Suprapubic skin (tissue), 4 donors: ENCODE measurements around the gene BTN1A1. TPM values are rescaled to one million over a fixed set of nuclear protein-coding genes. Genes with fewer than 3 reads are reported as not detected.

Experiments
- DNase-seq, 2 donors: peaks; one replicate each; pipeline ENCODE4 v3.0.0-alpha.2; 2019; ENCODE audit warnings: low spot score in 2 of 2
- H3K27ac ChIP-seq: fragments of 200-600 bp; sonication (generic); one replicate; pipeline ENCODE4 v1.5.1; 2019
- H3K27me3 ChIP-seq: fragments of 200-600 bp; sonication (generic); one replicate; pipeline ENCODE4 v1.5.1; 2019
- H3K36me3 ChIP-seq: fragments of 200-600 bp; sonication (generic); one replicate; pipeline ENCODE4 v1.5.1; 2019
- H3K4me1 ChIP-seq: fragments of 200-600 bp; sonication (generic); one replicate; pipeline ENCODE4 v1.5.1; 2019
- H3K4me3 ChIP-seq: fragments of 200-600 bp; sonication (generic); one replicate; pipeline ENCODE4 v1.5.1; 2019; ENCODE audit warnings: mild to moderate bottlenecking
- H3K9me3 ChIP-seq: fragments of 200-600 bp; sonication (generic); one replicate; pipeline ENCODE4 v1.5.1; 2019
- CTCF ChIP-seq, 2 donors: fragments of 200-600 bp in 1 of 2; fragments of 450-650 bp in 1 of 2; sonication (generic) in 1 of 2; IDR thresholded peaks; one replicate each; pipeline ENCODE4 v1.5.1; 2016 to 2019; ENCODE audit warnings: antibody characterized with exemption in 2 of 2, mild to moderate bottlenecking in 1 of 2, moderate library complexity in 1 of 2
- EP300 ChIP-seq: sonication (generic); formaldehyde crosslinking; IDR thresholded peaks from one replicate; pipeline ENCODE4 v1.6.1; 2017; ENCODE audit warnings: antibody characterized with exemption
- POLR2A ChIP-seq, 2 donors: fragments of 450-650 bp; IDR thresholded peaks; one replicate each; pipeline ENCODE4 v1.6.1; 2017; ENCODE audit warnings: antibody characterized with exemption in 2 of 2, mild to moderate bottlenecking in 2 of 2, moderate library complexity in 2 of 2
- POLR2AphosphoS5 ChIP-seq, 3 donors: sonication (generic); formaldehyde crosslinking; IDR thresholded peaks; one replicate each; pipeline ENCODE4 v1.6.1; 2017; ENCODE audit warnings: antibody characterized with exemption in 3 of 3
- WGBS: methylation state at CpG from one replicate; pipeline ENCODE4 v1.1.5; 2018; 5-methylcytosine and 5-hydroxymethylcytosine counted together
- total RNA-seq, 4 donors: library from RNA; depleted of rRNA; stranded (reverse); fragments of >200 nt; gene quantifications; one replicate each; pipeline ENCODE4 v1.1.0, GENCODE V29; 2016

Gene BTN1A1
- not detected for total RNA-seq

- WGBS, result 69% methylated on average over 2 of the region's 2 CpGs
- no peaks in the 10 kb centered on the region for H3K9me3 ChIP-seq
- TF ChIP-seq CTCF (IDR thresholded peaks at IDR 0.05) (no peak), POLR2A (IDR thresholded peaks at IDR 0.05) (no peak), POLR2AphosphoS5 (IDR thresholded peaks at IDR 0.05) (no peak), EP300 (no peak)
- H3K36me3 ChIP-seq, result no peaks in the 10 kb centered on the region
- no peak for DNase-seq
- H3K4me3 ChIP-seq, result no peak within 1 kb of the TSS
- no peak within 1 kb of the TSS for H3K27ac ChIP-seq
- H3K4me1 ChIP-seq, result peaks cover 12% of the 10 kb centered on the region
- H3K27me3 ChIP-seq, result peaks cover 30% of the 10 kb centered on the region
Measured at GRCh38 chr6:26500102-26500501, at the start of gene BTN1A1. Gene BTN1A1 (plus strand): TSS chr6:26500303. CDS start chr6:26501287, 984 bp downstream.

- H3K36me3 ChIP-seq, result peaks cover 22% of the 10 kb centered on the region
- WGBS, result 74% methylated on average over 1 of the region's 1 CpG
- TF ChIP-seq POLR2AphosphoS5 (IDR thresholded peaks at IDR 0.05), result no peak
- TF ChIP-seq CTCF (IDR thresholded peaks at IDR 0.05), result no peak
- TF ChIP-seq POLR2A (IDR thresholded peaks at IDR 0.05), result no peak
- H3K4me1 ChIP-seq, result peaks cover 11% of the 10 kb centered on the region
- no peak overlapping the region for H3K4me3 ChIP-seq
- H3K27ac ChIP-seq, result no peak overlapping the region
- no peaks in the 10 kb centered on the region for H3K27me3 ChIP-seq
- DNase-seq, result no peak
- no peaks in the 10 kb centered on the region for H3K9me3 ChIP-seq
Measured at GRCh38 chr6:26452631-26453235, 47.4 kb upstream of the BTN1A1 start.

GRCh38 chr6:26454631-26455030 is 45.5 kb upstream of the BTN1A1 start:
- no peaks in the 10 kb centered on the region for H3K27me3 ChIP-seq
- H3K36me3 ChIP-seq, result peaks cover 12% of the 10 kb centered on the region
- H3K27ac ChIP-seq, result no peak overlapping the region
- no peaks in the 10 kb centered on the region for H3K9me3 ChIP-seq
- WGBS, result 95% methylated on average over 1 of the region's 1 CpG
- DNase-seq, result no peak
- H3K4me3 ChIP-seq, result no peak overlapping the region
- peaks cover 22% of the 10 kb centered on the region for H3K4me1 ChIP-seq
- no peak for TF ChIP-seq POLR2AphosphoS5 (IDR thresholded peaks at IDR 0.05)
- TF ChIP-seq POLR2A (IDR thresholded peaks at IDR 0.05), result no peak
- no peak for TF ChIP-seq CTCF (IDR thresholded peaks at IDR 0.05)
- no peak for TF ChIP-seq EP300

GRCh38 chr6:26455357-26455970 is 44.6 kb upstream of the BTN1A1 start:
- WGBS, result 85% methylated on average over 3 of the region's 3 CpGs
- H3K4me1 ChIP-seq, result peaks cover 31% of the 10 kb centered on the region
- H3K9me3 ChIP-seq, result no peaks in the 10 kb centered on the region
- H3K27ac ChIP-seq, result no peak overlapping the region
- no peaks in the 10 kb centered on the region for H3K27me3 ChIP-seq
- DNase-seq, result no peak
- TF ChIP-seq CTCF (IDR thresholded peaks at IDR 0.05) (no peak), POLR2A (IDR thresholded peaks at IDR 0.05) (no peak), EP300 (no peak), POLR2AphosphoS5 (IDR thresholded peaks at IDR 0.05) (no peak)
- no peak overlapping the region for H3K4me3 ChIP-seq
- peaks cover 15% of the 10 kb centered on the region for H3K36me3 ChIP-seq

- no peak for DNase-seq
Measured at GRCh38 chr6:26457264-26457805, 42.8 kb upstream of the BTN1A1 start.

More at GRCh38 chr6:26457264-26457805, 42.8 kb upstream of the BTN1A1 start:
- H3K4me1 ChIP-seq, result peaks cover 47% of the 10 kb centered on the region
- H3K9me3 ChIP-seq, result no peaks in the 10 kb centered on the region
- H3K4me3 ChIP-seq, result peak overlapping the region; percentile 87
- peaks cover 19% of the 10 kb centered on the region for H3K36me3 ChIP-seq
- TF ChIP-seq CTCF (IDR thresholded peaks at IDR 0.05) (no peak), POLR2AphosphoS5 (IDR thresholded peaks at IDR 0.05) (no peak), EP300 (no peak), POLR2A (IDR thresholded peaks at IDR 0.05) (no peak)
- 7% methylated on average over 9 of the region's 9 CpGs for WGBS
- peak overlapping the region; percentile 93 for H3K27ac ChIP-seq
- no peaks in the 10 kb centered on the region for H3K27me3 ChIP-seq
